GM18858 (cell line): ENCODE measurements around the gene PRKN.
A peak's percentile ranks its signal among the peaks of the same experiment; 100 is the strongest.

ENCODE experiments used
- ATAC-seq: cut with Tn5 transposase; IDR thresholded peaks from one replicate; pipeline ENCODE4 v1.9.1; 2021; ENCODE audit not compliant: unreplicated experiment

The PRKN gene

GRCh38 chr6:161413355-161413771 lies 1314.2 kb downstream of the PRKN start:
- no peak for ATAC-seq

GRCh38 chr6:161412795-161413194 lies 1314.8 kb downstream of the PRKN start:
- ATAC-seq = no peak

- ATAC-seq = no peak
Measured at GRCh38 chr6:161411265-161411944, 1316.2 kb downstream of the PRKN start.

- no peak for ATAC-seq
Measured at GRCh38 chr6:161410736-161411135, 1316.8 kb downstream of the PRKN start.

GRCh38 chr6:161410076-161410475 lies 1317.5 kb downstream of the PRKN start:
- ATAC-seq = no peak

- ATAC-seq = no peak
Measured at GRCh38 chr6:161409353-161409752, 1318.2 kb downstream of the PRKN start.

- ATAC-seq = no peak
Measured at GRCh38 chr6:161408041-161408440, 1319.5 kb downstream of the PRKN start.

- no peak for ATAC-seq
Measured at GRCh38 chr6:161407581-161407980, 1320.0 kb downstream of the PRKN start.

GRCh38 chr6:161407115-161407514 lies 1320.5 kb downstream of the PRKN start:
- no peak for ATAC-seq

- ATAC-seq = no peak
Measured at GRCh38 chr6:161406646-161407045, 1320.9 kb downstream of the PRKN start.

- no peak for ATAC-seq
Measured at GRCh38 chr6:161405418-161405817, 1322.1 kb downstream of the PRKN start.

- no peak for ATAC-seq
Measured at GRCh38 chr6:161403717-161404116, 1323.8 kb downstream of the PRKN start.

GRCh38 chr6:161401587-161402309 lies 1325.8 kb downstream of the PRKN start:
- ATAC-seq = no peak

- no peak for ATAC-seq
Measured at GRCh38 chr6:161400671-161401070, 1326.9 kb downstream of the PRKN start.

- ATAC-seq = no peak
Measured at GRCh38 chr6:161396539-161396938, 1331.0 kb downstream of the PRKN start.

GRCh38 chr6:161395716-161396231 lies 1331.8 kb downstream of the PRKN start:
- ATAC-seq = no peak

- ATAC-seq = no peak
Measured at GRCh38 chr6:161394437-161394836, 1333.1 kb downstream of the PRKN start.

- peak; percentile 100 for ATAC-seq
Measured at GRCh38 chr6:161393839-161394364, 1333.7 kb downstream of the PRKN start.

- ATAC-seq = no peak
Measured at GRCh38 chr6:161393292-161393691, 1334.3 kb downstream of the PRKN start.

GRCh38 chr6:161389756-161390155 lies 1337.8 kb downstream of the PRKN start:
- ATAC-seq = no peak

- ATAC-seq = no peak
Measured at GRCh38 chr6:161383951-161384350, 1343.6 kb downstream of the PRKN start.
